Ishikawa (cell line): Measurements from ENCODE around the gene FOXG1.

Source experiments
- EP300 ChIP-seq: IDR thresholded peaks from 2 replicates; pipeline ENCODE4 v1.6.1; 2012; ENCODE audit warnings: borderline replicate concordance
- MAX ChIP-seq: IDR thresholded peaks from 2 replicates; pipeline ENCODE4 v1.6.1; 2012
- REST ChIP-seq: IDR thresholded peaks from 2 replicates; pipeline ENCODE4 v1.6.1; 2012; ENCODE audit warnings: low read depth, mild to moderate bottlenecking

GRCh38 chr14:28751467-28752058, 15.0 kb upstream of the FOXG1 start:
- no peak for TF ChIP-seq EP300
- no peak for TF ChIP-seq REST
- no peak for TF ChIP-seq MAX
